Measurements from ENCODE around the gene GRAMD1A. TPM values are rescaled to one million over a fixed set of nuclear protein-coding genes. Genes with fewer than 3 reads are reported as not detected.

GRAMD1A gene
- 139 to 157 TPM (median 147 TPM) in 5 replicates for total RNA-seq (2022; extraction: Qiagen RNA extraction)

GRCh38 chr19:34999498-35000337 lies at the start of gene GRAMD1A:
Gene GRAMD1A, plus strand, starts transcription at chr19:35000323. Its CDS starts 156 bp downstream, at chr19:35000479.

GRCh38 chr19:34963573-34964406 lies 36.3 kb upstream of the GRAMD1A start, which contains the start of gene ZNF792:
Gene ZNF792, minus strand, starts transcription at chr19:34964229. Its CDS starts 567 bp downstream, at chr19:34963662.

GRCh38 chr19:35030257-35031071 lies 30.3 kb downstream of the GRAMD1A start, which contains the start of gene SCN1B:
Gene SCN1B, plus strand, starts transcription at chr19:35030470. Its CDS starts 351 bp downstream, at chr19:35030821.

GRCh38 chr19:35041548-35042055 lies 41.5 kb downstream of the GRAMD1A start, which contains the start of gene HPN:
Gene HPN, plus strand, starts transcription at chr19:35041721. Its CDS starts 786 bp downstream, at chr19:35042507.

Other genes with a start within 250 kb of the GRAMD1A start
- 1.9 to 3.3 TPM (median 2.9 TPM) in 5 replicates for gene ZNF599, start 227.1 kb upstream of the GRAMD1A start, total RNA-seq (2022; extraction: Qiagen RNA extraction)
- gene ZNF30, start 73.4 kb upstream of the GRAMD1A start, total RNA-seq (2022; extraction: Qiagen RNA extraction) = 4.1 to 6.4 TPM (median 5.0 TPM) in 5 replicates
- gene ZNF792, start 36.1 kb upstream of the GRAMD1A start, total RNA-seq (2022; extraction: Qiagen RNA extraction) = 1.4 to 2.0 TPM (median 1.8 TPM) in 5 replicates
- gene SCN1B, start 30.1 kb downstream of the GRAMD1A start, total RNA-seq (2022; extraction: Qiagen RNA extraction) = 12.5 to 22.6 TPM (median 19.5 TPM) in 5 replicates
- 0.09 to 0.37 TPM (median 0.10 TPM) in 3 of 5 replicates, not detected in the others for gene HPN, start 41.4 kb downstream of the GRAMD1A start, total RNA-seq (2022; extraction: Qiagen RNA extraction)
- gene FXYD3, start 115.5 kb downstream of the GRAMD1A start, total RNA-seq (2022; extraction: Qiagen RNA extraction) = 0.26 to 0.58 TPM (median 0.36 TPM) in 5 replicates
- gene LGI4, start 134.7 kb downstream of the GRAMD1A start, total RNA-seq (2022; extraction: Qiagen RNA extraction) = 0.08 to 0.30 TPM (median 0.17 TPM) in 5 replicates
- 0.39 to 0.65 TPM (median 0.45 TPM) in 4 of 5 replicates, not detected in the other for gene FXYD1, start 138.5 kb downstream of the GRAMD1A start, total RNA-seq (2022; extraction: Qiagen RNA extraction)
- 0.28 to 0.65 TPM (median 0.36 TPM) in 3 of 5 replicates, not detected in the others for gene FXYD7, start 142.9 kb downstream of the GRAMD1A start, total RNA-seq (2022; extraction: Qiagen RNA extraction)
- 196 to 227 TPM (median 204 TPM) in 5 replicates for gene FXYD5, start 154.4 kb downstream of the GRAMD1A start, total RNA-seq (2022; extraction: Qiagen RNA extraction)
- gene FAM187B, start 228.4 kb downstream of the GRAMD1A start, total RNA-seq (2022; extraction: Qiagen RNA extraction) = not detected in 5 replicates
- 7.5 to 13.2 TPM (median 10.2 TPM) in 5 replicates for gene LSR, start 248.7 kb downstream of the GRAMD1A start, total RNA-seq (2022; extraction: Qiagen RNA extraction)

All from A549 treated with Mapracorat at 1 μM for 4 hours (cell line).